ENCODE measurements around the gene MPZL2. TPM values are rescaled to one million over a fixed set of nuclear protein-coding genes. Genes with fewer than 3 reads are reported as not detected.

The MPZL2 gene
- total RNA-seq, 1 experiment from 2014 or later, result 1.2 TPM

DNA sequence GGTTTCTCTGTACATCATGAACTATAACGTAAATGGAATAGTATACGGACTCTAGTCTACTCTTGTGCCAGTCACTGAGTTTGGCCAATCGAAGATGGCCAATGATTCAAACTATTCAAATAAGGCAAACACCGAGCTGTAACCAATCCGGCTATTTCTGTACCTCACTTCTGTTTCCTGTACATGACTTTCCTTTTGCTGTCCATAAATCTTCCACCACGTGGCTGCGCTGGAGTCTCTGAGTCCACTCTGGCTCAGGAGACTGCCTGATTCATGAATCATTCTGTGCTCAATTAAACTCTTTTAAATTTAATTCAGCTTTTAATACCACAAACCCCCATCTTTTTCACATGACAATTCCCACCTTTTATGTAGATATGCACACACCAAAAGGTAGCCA lies 37.8 kb downstream of the MPZL2 start:
- no peaks in the 10 kb centered on the region for H3K9me3 Mint-ChIP-seq
- no peaks in the 10 kb centered on the region for H3K4me1 Mint-ChIP-seq
- TF ChIP-seq, protein P1, sequence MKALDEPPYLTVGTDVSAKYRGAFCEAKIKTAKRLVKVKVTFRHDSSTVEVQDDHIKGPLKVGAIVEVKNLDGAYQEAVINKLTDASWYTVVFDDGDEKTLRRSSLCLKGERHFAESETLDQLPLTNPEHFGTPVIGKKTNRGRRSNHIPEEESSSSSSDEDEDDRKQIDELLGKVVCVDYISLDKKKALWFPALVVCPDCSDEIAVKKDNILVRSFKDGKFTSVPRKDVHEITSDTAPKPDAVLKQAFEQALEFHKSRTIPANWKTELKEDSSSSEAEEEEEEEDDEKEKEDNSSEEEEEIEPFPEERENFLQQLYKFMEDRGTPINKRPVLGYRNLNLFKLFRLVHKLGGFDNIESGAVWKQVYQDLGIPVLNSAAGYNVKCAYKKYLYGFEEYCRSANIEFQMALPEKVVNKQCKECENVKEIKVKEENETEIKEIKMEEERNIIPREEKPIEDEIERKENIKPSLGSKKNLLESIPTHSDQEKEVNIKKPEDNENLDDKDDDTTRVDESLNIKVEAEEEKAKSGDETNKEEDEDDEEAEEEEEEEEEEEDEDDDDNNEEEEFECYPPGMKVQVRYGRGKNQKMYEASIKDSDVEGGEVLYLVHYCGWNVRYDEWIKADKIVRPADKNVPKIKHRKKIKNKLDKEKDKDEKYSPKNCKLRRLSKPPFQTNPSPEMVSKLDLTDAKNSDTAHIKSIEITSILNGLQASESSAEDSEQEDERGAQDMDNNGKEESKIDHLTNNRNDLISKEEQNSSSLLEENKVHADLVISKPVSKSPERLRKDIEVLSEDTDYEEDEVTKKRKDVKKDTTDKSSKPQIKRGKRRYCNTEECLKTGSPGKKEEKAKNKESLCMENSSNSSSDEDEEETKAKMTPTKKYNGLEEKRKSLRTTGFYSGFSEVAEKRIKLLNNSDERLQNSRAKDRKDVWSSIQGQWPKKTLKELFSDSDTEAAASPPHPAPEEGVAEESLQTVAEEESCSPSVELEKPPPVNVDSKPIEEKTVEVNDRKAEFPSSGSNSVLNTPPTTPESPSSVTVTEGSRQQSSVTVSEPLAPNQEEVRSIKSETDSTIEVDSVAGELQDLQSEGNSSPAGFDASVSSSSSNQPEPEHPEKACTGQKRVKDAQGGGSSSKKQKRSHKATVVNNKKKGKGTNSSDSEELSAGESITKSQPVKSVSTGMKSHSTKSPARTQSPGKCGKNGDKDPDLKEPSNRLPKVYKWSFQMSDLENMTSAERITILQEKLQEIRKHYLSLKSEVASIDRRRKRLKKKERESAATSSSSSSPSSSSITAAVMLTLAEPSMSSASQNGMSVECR (CRISPR knock-in tag; IDR thresholded peaks at IDR 0.05; ENCODE audit: borderline replicate concordance), result no peak
- no peak for TF ChIP-seq NR3C1 (CRISPR knock-in tag; conservative IDR thresholded peaks at IDR 0.05; ENCODE audit: low read depth)
- TF ChIP-seq, protein P2, sequence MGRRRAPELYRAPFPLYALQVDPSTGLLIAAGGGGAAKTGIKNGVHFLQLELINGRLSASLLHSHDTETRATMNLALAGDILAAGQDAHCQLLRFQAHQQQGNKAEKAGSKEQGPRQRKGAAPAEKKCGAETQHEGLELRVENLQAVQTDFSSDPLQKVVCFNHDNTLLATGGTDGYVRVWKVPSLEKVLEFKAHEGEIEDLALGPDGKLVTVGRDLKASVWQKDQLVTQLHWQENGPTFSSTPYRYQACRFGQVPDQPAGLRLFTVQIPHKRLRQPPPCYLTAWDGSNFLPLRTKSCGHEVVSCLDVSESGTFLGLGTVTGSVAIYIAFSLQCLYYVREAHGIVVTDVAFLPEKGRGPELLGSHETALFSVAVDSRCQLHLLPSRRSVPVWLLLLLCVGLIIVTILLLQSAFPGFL (CRISPR knock-in tag; IDR thresholded peaks at IDR 0.05; ENCODE audit: borderline replicate concordance), result no peak
- TF ChIP-seq FOXK1 (CRISPR knock-in tag; IDR thresholded peaks at IDR 0.05), result no peak
- TF ChIP-seq ATF1 (CRISPR knock-in tag; IDR thresholded peaks at IDR 0.05), result no peak
- TF ChIP-seq SMAD3 (CRISPR knock-in tag; IDR thresholded peaks at IDR 0.05; ENCODE audit: borderline replicate concordance), result no peak
- TF ChIP-seq TCF7 (CRISPR knock-in tag; IDR thresholded peaks at IDR 0.05; ENCODE audit: low read depth), result no peak
- no peak for TF ChIP-seq CREB1 (CRISPR knock-in tag; IDR thresholded peaks at IDR 0.05)
- no peak for TF ChIP-seq SOX15 (CRISPR knock-in tag; IDR thresholded peaks at IDR 0.05)
- TF ChIP-seq, protein P3, sequence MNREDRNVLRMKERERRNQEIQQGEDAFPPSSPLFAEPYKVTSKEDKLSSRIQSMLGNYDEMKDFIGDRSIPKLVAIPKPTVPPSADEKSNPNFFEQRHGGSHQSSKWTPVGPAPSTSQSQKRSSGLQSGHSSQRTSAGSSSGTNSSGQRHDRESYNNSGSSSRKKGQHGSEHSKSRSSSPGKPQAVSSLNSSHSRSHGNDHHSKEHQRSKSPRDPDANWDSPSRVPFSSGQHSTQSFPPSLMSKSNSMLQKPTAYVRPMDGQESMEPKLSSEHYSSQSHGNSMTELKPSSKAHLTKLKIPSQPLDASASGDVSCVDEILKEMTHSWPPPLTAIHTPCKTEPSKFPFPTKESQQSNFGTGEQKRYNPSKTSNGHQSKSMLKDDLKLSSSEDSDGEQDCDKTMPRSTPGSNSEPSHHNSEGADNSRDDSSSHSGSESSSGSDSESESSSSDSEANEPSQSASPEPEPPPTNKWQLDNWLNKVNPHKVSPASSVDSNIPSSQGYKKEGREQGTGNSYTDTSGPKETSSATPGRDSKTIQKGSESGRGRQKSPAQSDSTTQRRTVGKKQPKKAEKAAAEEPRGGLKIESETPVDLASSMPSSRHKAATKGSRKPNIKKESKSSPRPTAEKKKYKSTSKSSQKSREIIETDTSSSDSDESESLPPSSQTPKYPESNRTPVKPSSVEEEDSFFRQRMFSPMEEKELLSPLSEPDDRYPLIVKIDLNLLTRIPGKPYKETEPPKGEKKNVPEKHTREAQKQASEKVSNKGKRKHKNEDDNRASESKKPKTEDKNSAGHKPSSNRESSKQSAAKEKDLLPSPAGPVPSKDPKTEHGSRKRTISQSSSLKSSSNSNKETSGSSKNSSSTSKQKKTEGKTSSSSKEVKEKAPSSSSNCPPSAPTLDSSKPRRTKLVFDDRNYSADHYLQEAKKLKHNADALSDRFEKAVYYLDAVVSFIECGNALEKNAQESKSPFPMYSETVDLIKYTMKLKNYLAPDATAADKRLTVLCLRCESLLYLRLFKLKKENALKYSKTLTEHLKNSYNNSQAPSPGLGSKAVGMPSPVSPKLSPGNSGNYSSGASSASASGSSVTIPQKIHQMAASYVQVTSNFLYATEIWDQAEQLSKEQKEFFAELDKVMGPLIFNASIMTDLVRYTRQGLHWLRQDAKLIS (CRISPR knock-in tag; IDR thresholded peaks at IDR 0.05; ENCODE audit: borderline replicate concordance), result no peak
- TF ChIP-seq ZNF416 (CRISPR knock-in tag; IDR thresholded peaks at IDR 0.05), result no peak
- no peak for TF ChIP-seq IRF2 (CRISPR knock-in tag; IDR thresholded peaks at IDR 0.05; ENCODE audit: borderline replicate concordance, low read depth)
- ChIA-PET POLR2A (no interaction called here), CTCF (no interaction called here)
- H3K27me3 Mint-ChIP-seq (ENCODE audit: low read depth), result no peaks in the 10 kb centered on the region; the same call in 1 of the 2 replicates
- no peaks in the 10 kb centered on the region for H3K36me3 Mint-ChIP-seq
- H3K27ac Mint-ChIP-seq, result no peak overlapping the region
- DNase-seq (ENCODE audit: low spot score) (no peak), ATAC-seq (no peak)
- H3K4me3 Mint-ChIP-seq, result no peak overlapping the region

DNA sequence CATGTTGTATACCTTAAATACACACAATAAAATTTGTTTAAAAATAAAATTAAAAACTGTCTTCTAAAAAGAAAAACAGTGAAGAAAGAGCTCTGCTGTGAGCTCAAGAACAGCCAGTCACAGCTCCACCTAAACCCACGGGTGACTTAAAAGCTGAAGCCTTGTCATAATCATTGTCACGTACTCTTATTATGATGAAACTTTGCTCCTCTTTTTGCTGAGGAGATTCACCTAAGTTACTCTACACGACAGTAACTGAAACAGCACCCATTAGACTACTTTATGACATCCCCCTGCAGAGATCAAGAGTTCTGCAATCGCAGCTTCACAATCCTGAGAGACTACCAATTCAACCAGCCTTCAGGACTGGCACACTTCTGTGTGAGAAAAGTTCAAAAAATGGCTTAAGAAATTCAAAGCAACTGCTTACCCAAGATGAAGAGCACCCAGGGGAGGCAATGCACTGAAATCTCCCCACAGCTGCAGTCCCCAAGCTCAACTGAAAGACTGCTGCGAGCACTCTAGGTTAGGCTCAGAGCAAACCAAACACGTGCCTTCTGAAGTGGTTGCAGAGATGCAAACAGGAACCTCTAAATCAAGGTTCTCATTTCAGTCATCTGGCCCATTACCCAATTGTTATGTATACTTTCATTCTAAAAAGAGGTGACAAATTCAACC lies 39.4 kb downstream of the MPZL2 start, which contains the start of gene JAML:
JAML (minus strand) TSS at position 501 of the 678 bp plus-strand sequence. CDS start 10,145 bp downstream, outside the sequence.
- Mint-ChIP-seq H3K27ac (no peak within 1 kb of the TSS), H3K36me3 (no peaks in the 10 kb centered on the region), H3K4me3 (no peak within 1 kb of the TSS), H3K4me1 (no peaks in the 10 kb centered on the region), H3K9me3 (no peaks in the 10 kb centered on the region; the same call in 1 of the 2 replicates), H3K27me3 (ENCODE audit: low read depth) (peaks cover 6% of the 10 kb centered on the region)
- ChIA-PET POLR2A (no interaction called here), CTCF (interaction anchor here (1.2 kb wide), 1 partner anchor 26 kb away, joined by 3 read pairs; no protein-coding TSS in a partner anchor)
- DNase-seq (ENCODE audit: low spot score), result no peak
- no peak for ATAC-seq
- TF ChIP-seq ELF4 (CRISPR knock-in tag; IDR thresholded peaks at IDR 0.05; ENCODE audit: low read depth) (no peak), ESRRA (CRISPR knock-in tag; IDR thresholded peaks at IDR 0.05; ENCODE audit: borderline replicate concordance) (no peak), ZNF317 (CRISPR knock-in tag; IDR thresholded peaks at IDR 0.05; ENCODE audit: borderline replicate concordance, low read depth) (no peak), ZNF121 (CRISPR knock-in tag; IDR thresholded peaks at IDR 0.05) (no peak), CREB1 (CRISPR knock-in tag; IDR thresholded peaks at IDR 0.05) (no peak), MYBL2 (CRISPR knock-in tag; IDR thresholded peaks at IDR 0.05) (no peak)
- TF ChIP-seq, protein P4, sequence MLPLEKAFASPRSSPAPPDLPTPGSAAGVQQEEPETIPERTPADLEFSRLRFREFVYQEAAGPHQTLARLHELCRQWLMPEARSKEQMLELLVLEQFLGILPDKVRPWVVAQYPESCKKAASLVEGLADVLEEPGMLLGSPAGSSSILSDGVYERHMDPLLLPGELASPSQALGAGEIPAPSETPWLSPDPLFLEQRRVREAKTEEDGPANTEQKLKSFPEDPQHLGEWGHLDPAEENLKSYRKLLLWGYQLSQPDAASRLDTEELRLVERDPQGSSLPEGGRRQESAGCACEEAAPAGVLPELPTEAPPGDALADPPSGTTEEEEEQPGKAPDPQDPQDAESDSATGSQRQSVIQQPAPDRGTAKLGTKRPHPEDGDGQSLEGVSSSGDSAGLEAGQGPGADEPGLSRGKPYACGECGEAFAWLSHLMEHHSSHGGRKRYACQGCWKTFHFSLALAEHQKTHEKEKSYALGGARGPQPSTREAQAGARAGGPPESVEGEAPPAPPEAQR (CRISPR knock-in tag; IDR thresholded peaks at IDR 0.05), result no peak
- TF ChIP-seq, protein P5, sequence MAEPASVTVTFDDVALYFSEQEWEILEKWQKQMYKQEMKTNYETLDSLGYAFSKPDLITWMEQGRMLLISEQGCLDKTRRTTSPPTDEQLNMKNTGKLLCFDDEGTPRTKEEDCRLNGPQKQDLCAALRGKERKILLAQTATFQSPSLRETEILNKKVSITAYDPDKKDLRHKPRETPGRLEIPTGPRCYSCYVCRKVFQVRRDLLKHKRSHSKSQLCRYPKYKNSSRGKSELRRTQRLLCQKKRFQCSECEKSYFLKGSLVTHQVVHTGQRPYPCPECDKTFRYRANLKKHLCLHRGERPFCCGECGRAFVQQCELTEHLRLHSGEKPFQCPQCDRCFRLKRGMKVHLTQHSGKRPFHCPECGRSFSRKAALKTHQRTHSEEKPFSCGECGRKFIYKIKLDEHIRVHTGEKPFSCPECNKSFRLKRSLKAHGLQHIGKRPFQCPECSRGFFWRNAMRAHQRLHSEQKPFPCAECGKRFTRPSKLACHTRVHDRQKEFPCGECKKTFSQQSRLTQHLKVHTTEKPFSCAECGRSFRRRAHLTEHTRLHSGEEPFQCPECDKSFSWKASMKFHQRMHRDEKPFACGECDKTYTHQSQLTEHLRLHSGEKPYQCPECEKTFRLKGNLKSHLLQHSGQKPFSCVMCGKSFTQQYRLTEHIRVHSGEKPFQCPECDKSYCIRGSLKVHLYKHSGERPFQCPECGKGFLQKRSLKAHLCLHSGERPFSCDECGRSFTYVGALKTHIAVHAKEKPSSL (CRISPR knock-in tag; conservative IDR thresholded peaks at IDR 0.05), result no peak
- TF ChIP-seq, protein P6, sequence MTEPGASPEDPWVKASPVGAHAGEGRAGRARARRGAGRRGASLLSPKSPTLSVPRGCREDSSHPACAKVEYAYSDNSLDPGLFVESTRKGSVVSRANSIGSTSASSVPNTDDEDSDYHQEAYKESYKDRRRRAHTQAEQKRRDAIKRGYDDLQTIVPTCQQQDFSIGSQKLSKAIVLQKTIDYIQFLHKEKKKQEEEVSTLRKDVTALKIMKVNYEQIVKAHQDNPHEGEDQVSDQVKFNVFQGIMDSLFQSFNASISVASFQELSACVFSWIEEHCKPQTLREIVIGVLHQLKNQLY (CRISPR knock-in tag; IDR thresholded peaks at IDR 0.05), result no peak

All from WTC11 (cell line).